Pulmonary artery endothelial cell (primary cell): ENCODE data around the gene ADGRG3. TPM values are rescaled to one million over a fixed set of nuclear protein-coding genes. Genes with fewer than 3 reads are reported as not detected.

Source experiments
- DNase-seq: peaks from one replicate; pipeline ENCODE4 v3.0.0-alpha.2; 2011; ENCODE audit warnings: low read depth, low spot score
- total RNA-seq: library from RNA; depleted of rRNA; stranded (reverse); fragments of >200 nt; gene quantifications from 2 replicates; pipeline ENCODE4 v1.2.3, GENCODE V29; 2014

ADGRG3 gene
- total RNA-seq, 1 donor from 2014 or later = not detected

- DNase-seq = no peak
Measured at GRCh38 chr16:57679767-57680482, 11.8 kb downstream of the ADGRG3 start.

GRCh38 chr16:57680842-57681375, 12.8 kb downstream of the ADGRG3 start:
- DNase-seq = no peak

GRCh38 chr16:57681950-57682728, 14.0 kb downstream of the ADGRG3 start:
- no peak for DNase-seq

- no peak for DNase-seq
Measured at GRCh38 chr16:57682809-57683635, 14.9 kb downstream of the ADGRG3 start.

- DNase-seq = no peak
Measured at GRCh38 chr16:57683636-57684545, 15.8 kb downstream of the ADGRG3 start.

- DNase-seq = no peak
Measured at GRCh38 chr16:57684626-57685358, 16.7 kb downstream of the ADGRG3 start.

GRCh38 chr16:57685633-57686032, 17.5 kb downstream of the ADGRG3 start:
- DNase-seq = no peak

- no peak for DNase-seq
Measured at GRCh38 chr16:57686577-57686976, 18.5 kb downstream of the ADGRG3 start.

- no peak for DNase-seq
Measured at GRCh38 chr16:57687363-57687929, 19.3 kb downstream of the ADGRG3 start.

- no peak for DNase-seq
Measured at GRCh38 chr16:57688487-57688986, 20.4 kb downstream of the ADGRG3 start.

- no peak for DNase-seq
Measured at GRCh38 chr16:57688987-57689761, 21.1 kb downstream of the ADGRG3 start.

GRCh38 chr16:57689762-57690558, 21.9 kb downstream of the ADGRG3 start:
- DNase-seq = no peak

GRCh38 chr16:57690782-57691471, 22.8 kb downstream of the ADGRG3 start:
- no peak for DNase-seq

GRCh38 chr16:57692636-57693035, 24.5 kb downstream of the ADGRG3 start:
- no peak for DNase-seq

GRCh38 chr16:57693550-57693949, 25.4 kb downstream of the ADGRG3 start:
- DNase-seq = no peak

GRCh38 chr16:57694231-57694724, 26.2 kb downstream of the ADGRG3 start:
- no peak for DNase-seq
